PC-9 (cell line): Measurements from ENCODE around the gene RNF186. TPM values are rescaled to one million over a fixed set of nuclear protein-coding genes. Genes with fewer than 3 reads are reported as not detected.

Experiments
- BruUV-seq: library from RNA; stranded (reverse); fragments of 400-500 nt; replicated peaks from 2 replicates; lab custom pipeline; 2021; lab: Mats Ljungman, UMichigan
- CTCF ChIA-PET: fragments of 300-600 bp; sonication (Branson Sonifier 250); formaldehyde crosslinking; loops from one replicate; lab custom pipeline; 2022; ENCODE audit warnings: antibody characterized with exemption; lab: Charles Lee
- POLR2A ChIA-PET: fragments of 300-600 bp; sonication (Branson Sonifier 250); formaldehyde crosslinking; loops from one replicate; lab custom pipeline; 2022; ENCODE audit warnings: antibody characterized with exemption; ENCODE audit not compliant: unreplicated experiment; lab: Charles Lee
- DNase-seq, 2 experiments: peaks; one replicate each; pipeline versions ENCODE4 v3.0.0 to v3.0.0-alpha.2; 2015 to 2022; ENCODE audit warnings: mixed read lengths in 1 of 2
- H2AFZ ChIP-seq: fragments of 200-600 bp; sonication (generic); 2 replicates; pipeline ENCODE4 v1.8.1; 2017; ENCODE audit warnings: antibody characterized with exemption
- H3F3A ChIP-seq: fragments of 200-600 bp; sonication (generic); 2 replicates; pipeline ENCODE4 v1.8.1; 2017; ENCODE audit warnings: antibody characterized with exemption, mild to moderate bottlenecking, low read depth; ENCODE audit not compliant: insufficient read depth
- H3K27ac ChIP-seq: fragments of 200-600 bp; sonication (generic); 2 replicates; pipeline ENCODE4 v1.6.1; 2016; ENCODE audit warnings: mixed run types
- H3K27me3 ChIP-seq: fragments of 200-600 bp; sonication (generic); 2 replicates; pipeline ENCODE4 v1.6.1; 2016; ENCODE audit warnings: low read depth, mixed run types; ENCODE audit not compliant: insufficient read depth
- H3K36me3 ChIP-seq: fragments of 200-600 bp; sonication (generic); 2 replicates; pipeline ENCODE4 v1.6.1; 2016; ENCODE audit warnings: low read depth, mixed run types
- H3K4me1 ChIP-seq: fragments of 200-600 bp; sonication (generic); replicated peaks from 2 replicates; pipeline ENCODE4 v1.6.1; 2016; ENCODE audit warnings: mixed run types; ENCODE audit not compliant: insufficient read depth
- H3K4me2 ChIP-seq: fragments of 200-600 bp; sonication (generic); 2 replicates; pipeline ENCODE4 v1.6.1; 2017; ENCODE audit warnings: mixed run types
- H3K4me3 ChIP-seq: fragments of 200-600 bp; sonication (generic); 2 replicates; pipeline ENCODE4 v1.6.1; 2016; ENCODE audit warnings: mixed run types
- H3K79me2 ChIP-seq: fragments of 200-600 bp; sonication (generic); 2 replicates; pipeline ENCODE4 v1.6.1; 2017; ENCODE audit warnings: low read depth, mixed run types
- H3K9me2 ChIP-seq: fragments of 200-600 bp; sonication (generic); 2 replicates; pipeline ENCODE4 v1.8.1; 2017; ENCODE audit warnings: mild to moderate bottlenecking; ENCODE audit not compliant: insufficient read depth
- H3K9me3 ChIP-seq: fragments of 200-600 bp; sonication (generic); 2 replicates; pipeline ENCODE4 v1.8.1; 2016; ENCODE audit warnings: low read depth; ENCODE audit not compliant: insufficient read depth
- H4K20me1 ChIP-seq: fragments of 200-600 bp; sonication (generic); 2 replicates; pipeline ENCODE4 v1.8.1; 2017; ENCODE audit not compliant: insufficient read depth
- CTCF ChIP-seq: fragments of 200-600 bp; sonication (generic); conservative IDR thresholded peaks from 2 replicates; pipeline ENCODE4 v1.6.1; 2017; ENCODE audit warnings: mixed run types, antibody characterized with exemption, mild to moderate bottlenecking, moderate library complexity
- EZH2 ChIP-seq: fragments of 200-600 bp; sonication (generic); IDR thresholded peaks from 2 replicates; pipeline ENCODE4 v1.8.0; 2017; ENCODE audit warnings: antibody characterized with exemption, low read depth
- intact Hi-C: fragments of 100-400 bp; cut with micrococcal nuclease; formaldehyde crosslinking; loops from one replicate; pipeline ENCODE4 v1.10.0; 2022; ENCODE audit not compliant: unreplicated experiment
- total RNA-seq: library from RNA; stranded (reverse); gene quantifications from 2 replicates; pipeline ENCODE4 v1.2.3, GENCODE V29; 2021

The RNF186 gene
- total RNA-seq, 1 experiment from 2014 or later = not detected

GRCh38 chr1:19776933-19777332, 38.1 kb downstream of the RNF186 start:
- Histone ChIP-seq H3K9me2 (no peaks in the 10 kb centered on the region), H3K27me3 (no peaks in the 10 kb centered on the region), H3K4me1 (no peaks in the 10 kb centered on the region), H4K20me1 (no peaks in the 10 kb centered on the region), H2AFZ (no peak overlapping the region), H3K4me2 (no peak overlapping the region), H3F3A (no peaks in the 10 kb centered on the region), H3K4me3 (no peak overlapping the region), H3K9me3 (no peaks in the 10 kb centered on the region), H3K79me2 (no peaks in the 10 kb centered on the region), H3K36me3 (no peaks in the 10 kb centered on the region; the same call in 1 of the 2 replicates), H3K27ac (no peak overlapping the region)
- DNase-seq = no peak
- POLR2A ChIA-PET = no interaction called here
- no TSS peak for BruUV-seq
- CTCF ChIA-PET = no interaction called here
- intact Hi-C loops = no loop called here
- TF ChIP-seq CTCF (no peak), EZH2 (no peak)

- intact Hi-C loops = no loop called here
- ChIA-PET POLR2A (no interaction called here), CTCF (no interaction called here)
- no peak for DNase-seq
- TF ChIP-seq CTCF (no peak), EZH2 (no peak)
- Histone ChIP-seq H3K27ac (no peak overlapping the region), H2AFZ (no peak overlapping the region), H3K9me2 (no peaks in the 10 kb centered on the region), H3K4me1 (no peaks in the 10 kb centered on the region), H3K4me2 (no peak overlapping the region), H3K9me3 (no peaks in the 10 kb centered on the region), H3F3A (no peaks in the 10 kb centered on the region), H3K27me3 (no peaks in the 10 kb centered on the region), H3K4me3 (no peak overlapping the region), H3K36me3 (no peaks in the 10 kb centered on the region; the same call in 1 of the 2 replicates), H4K20me1 (no peaks in the 10 kb centered on the region), H3K79me2 (no peaks in the 10 kb centered on the region)
- BruUV-seq = no TSS peak
Measured at GRCh38 chr1:19776287-19776686, 38.8 kb downstream of the RNF186 start.

- CTCF ChIA-PET = no interaction called here
- Histone ChIP-seq H3K9me3 (no peaks in the 10 kb centered on the region), H3K4me1 (no peaks in the 10 kb centered on the region; the same call in 1 of the 2 replicates), H3F3A (no peaks in the 10 kb centered on the region), H3K4me2 (no peak overlapping the region), H3K27ac (no peak overlapping the region), H3K79me2 (no peaks in the 10 kb centered on the region), H3K9me2 (no peaks in the 10 kb centered on the region), H4K20me1 (no peaks in the 10 kb centered on the region), H3K27me3 (no peaks in the 10 kb centered on the region), H3K4me3 (no peak overlapping the region), H2AFZ (no peak overlapping the region), H3K36me3 (no peaks in the 10 kb centered on the region; the same call in 1 of the 2 replicates)
- intact Hi-C loops = no loop called here
- no peak for TF ChIP-seq CTCF
- TF ChIP-seq EZH2 = no peak
- no peak for DNase-seq
- BruUV-seq = no TSS peak
- POLR2A ChIA-PET = no interaction called here
Measured at GRCh38 chr1:19775831-19776230, 39.3 kb downstream of the RNF186 start.
